SJSA1 (cell line): ENCODE data around the gene ZP2. TPM values are rescaled to one million over a fixed set of nuclear protein-coding genes. Genes with fewer than 3 reads are reported as not detected.
"Not testable (repeated sequence)": the region's sequence is repeated elsewhere in the genome, so short reads cannot be mapped to it uniquely, and the experiment has no call there.

Source experiments
- DNase-seq, 2 experiments: peaks; one replicate each; pipeline ENCODE4 v3.0.0-alpha.2; 2015 to 2020; ENCODE audit warnings: low spot score in 2 of 2, low read depth in 1 of 2
- H3K27ac ChIP-seq: fragments of 250-450 bp; sonication (Bioruptor Pico); 2 replicates; pipeline ENCODE4 v1.5.1; 2020; ENCODE audit warnings: mild to moderate bottlenecking, moderate library complexity
- H3K27me3 ChIP-seq: fragments of 250-450 bp; sonication (Bioruptor Pico); replicated peaks from 2 replicates; pipeline ENCODE4 v1.5.1; 2020; ENCODE audit warnings: mild to moderate bottlenecking, moderate library complexity
- H3K36me3 ChIP-seq: fragments of 250-450 bp; sonication (Bioruptor Pico); 2 replicates; pipeline ENCODE4 v1.5.1; 2020; ENCODE audit warnings: mild to moderate bottlenecking
- H3K4me1 ChIP-seq: fragments of 250-450 bp; sonication (Bioruptor Pico); replicated peaks from 2 replicates; pipeline ENCODE4 v1.6.1; 2021; ENCODE audit warnings: mild to moderate bottlenecking
- H3K4me3 ChIP-seq: fragments of 250-450 bp; sonication (Bioruptor Pico); 2 replicates; pipeline ENCODE4 v1.5.1; 2020; ENCODE audit warnings: mild to moderate bottlenecking
- H3K9me3 ChIP-seq: fragments of 250-450 bp; sonication (Bioruptor Pico); replicated peaks from 2 replicates; pipeline ENCODE4 v1.5.1; 2020; ENCODE audit warnings: mild to moderate bottlenecking
- total RNA-seq: library from RNA; depleted of rRNA; stranded (reverse); fragments of >200 nt; shearing (Covaris generic); gene quantifications from 2 replicates; pipeline ENCODE4 v1.2.3, GENCODE V29; 2014

The ZP2 gene
- total RNA-seq, 1 experiment from 2014 or later = not detected

GRCh38 chr16:21179126-21179982 is 32.0 kb downstream of the ZP2 start:
- no peak overlapping the region for H3K4me3 ChIP-seq
- H3K4me1 ChIP-seq = no peaks in the 10 kb centered on the region
- H3K36me3 ChIP-seq = peaks cover 30% of the 10 kb centered on the region
- DNase-seq = no peak
- H3K9me3 ChIP-seq = 0 out of 2 replicates have a peak, but pooled peaks cover 2% of the 10 kb centered on the region
- no peaks in the 10 kb centered on the region for H3K27me3 ChIP-seq
- H3K27ac ChIP-seq = no peak overlapping the region

GRCh38 chr16:21175397-21175796 is 36.0 kb downstream of the ZP2 start:
- H3K4me1 ChIP-seq = no peaks in the 10 kb centered on the region
- no peak overlapping the region for H3K27ac ChIP-seq
- peaks cover 19% of the 10 kb centered on the region for H3K36me3 ChIP-seq
- no peaks in the 10 kb centered on the region for H3K9me3 ChIP-seq
- no peaks in the 10 kb centered on the region for H3K27me3 ChIP-seq
- no peak for DNase-seq
- H3K4me3 ChIP-seq = no peak overlapping the region

- Histone ChIP-seq H3K4me3 (no peak overlapping the region), H3K4me1 (peaks cover 12% of the 10 kb centered on the region), H3K27me3 (no peaks in the 10 kb centered on the region), H3K36me3 (peaks cover 9% of the 10 kb centered on the region; the same call in 1 of the 2 replicates), H3K9me3 (no peaks in the 10 kb centered on the region), H3K27ac (no peak overlapping the region)
- no peak for DNase-seq
Observed at GRCh38 chr16:21172650-21173049, 38.7 kb downstream of the ZP2 start.

GRCh38 chr16:21170116-21170515 is 41.3 kb downstream of the ZP2 start:
- H3K4me3 ChIP-seq, H3K27ac ChIP-seq, DNase-seq, H3K27me3 ChIP-seq, H3K9me3 ChIP-seq: not testable (repeated sequence)
- H3K36me3 ChIP-seq = peaks cover 12% of the 10 kb centered on the region; the same call in 1 of the 2 replicates
- H3K4me1 ChIP-seq = peaks cover 24% of the 10 kb centered on the region

- H3K27me3 ChIP-seq = no peaks in the 10 kb centered on the region
- DNase-seq = peak in 1 of 2 experiments; percentile 28
- no peak overlapping the region for H3K4me3 ChIP-seq
- H3K4me1 ChIP-seq = peaks cover 24% of the 10 kb centered on the region
- H3K9me3 ChIP-seq = no peaks in the 10 kb centered on the region
- H3K36me3 ChIP-seq = peaks cover 11% of the 10 kb centered on the region; the same call in 1 of the 2 replicates
- H3K27ac ChIP-seq = no peak overlapping the region
Observed at GRCh38 chr16:21169249-21169981, 42.0 kb downstream of the ZP2 start.

- H3K36me3 ChIP-seq = peaks cover 19% of the 10 kb centered on the region; the same call in 1 of the 2 replicates
- no peak for DNase-seq
- no peaks in the 10 kb centered on the region for H3K9me3 ChIP-seq
- no peak overlapping the region for H3K4me3 ChIP-seq
- no peaks in the 10 kb centered on the region for H3K27me3 ChIP-seq
- peaks cover 24% of the 10 kb centered on the region for H3K4me1 ChIP-seq
- H3K27ac ChIP-seq = peak overlapping the region; percentile 72
Observed at GRCh38 chr16:21167929-21168602, 43.3 kb downstream of the ZP2 start.

GRCh38 chr16:21167360-21167759 is 44.0 kb downstream of the ZP2 start:
- Histone ChIP-seq H3K27ac (peak overlapping the region; percentile 72), H3K4me1 (peaks cover 24% of the 10 kb centered on the region), H3K4me3 (no peak overlapping the region), H3K36me3 (peaks cover 26% of the 10 kb centered on the region), H3K9me3 (no peaks in the 10 kb centered on the region), H3K27me3 (no peaks in the 10 kb centered on the region)
- DNase-seq = peak; percentile 84 to 94

GRCh38 chr16:21166561-21166961 is 44.8 kb downstream of the ZP2 start:
- Histone ChIP-seq H3K4me1 (peaks cover 24% of the 10 kb centered on the region), H3K27me3 (no peaks in the 10 kb centered on the region), H3K9me3 (no peaks in the 10 kb centered on the region), H3K4me3 (no peak overlapping the region), H3K36me3 (peaks cover 29% of the 10 kb centered on the region), H3K27ac (peak overlapping the region; percentile 72)
- DNase-seq = peak in 1 of 2 experiments; percentile 11

- peaks cover 24% of the 10 kb centered on the region for H3K4me1 ChIP-seq
- DNase-seq = no peak
- H3K9me3 ChIP-seq = no peaks in the 10 kb centered on the region
- no peak overlapping the region for H3K27ac ChIP-seq
- H3K27me3 ChIP-seq = no peaks in the 10 kb centered on the region
- H3K36me3 ChIP-seq = peaks cover 29% of the 10 kb centered on the region
- H3K4me3 ChIP-seq = no peak overlapping the region
Observed at GRCh38 chr16:21164521-21165168, 46.7 kb downstream of the ZP2 start.

GRCh38 chr16:21163576-21163975 is 47.8 kb downstream of the ZP2 start:
- DNase-seq = no peak
- H3K9me3 ChIP-seq = no peaks in the 10 kb centered on the region
- H3K27ac ChIP-seq = no peak overlapping the region
- H3K36me3 ChIP-seq = peaks cover 29% of the 10 kb centered on the region
- H3K4me3 ChIP-seq = no peak overlapping the region
- no peaks in the 10 kb centered on the region for H3K27me3 ChIP-seq
- peaks cover 26% of the 10 kb centered on the region for H3K4me1 ChIP-seq

- Histone ChIP-seq H3K4me3 (no peak overlapping the region), H3K4me1 (peaks cover 27% of the 10 kb centered on the region), H3K9me3 (no peaks in the 10 kb centered on the region), H3K27me3 (no peaks in the 10 kb centered on the region), H3K36me3 (peaks cover 29% of the 10 kb centered on the region), H3K27ac (no peak overlapping the region)
- no peak for DNase-seq
Observed at GRCh38 chr16:21162661-21163151, 48.7 kb downstream of the ZP2 start.

GRCh38 chr16:21161211-21161610 is 50.2 kb downstream of the ZP2 start:
- no peak for DNase-seq
- Histone ChIP-seq H3K4me3 (no peak overlapping the region), H3K4me1 (peaks cover 18% of the 10 kb centered on the region), H3K9me3 (no peaks in the 10 kb centered on the region), H3K27me3 (no peaks in the 10 kb centered on the region), H3K27ac (no peak overlapping the region), H3K36me3 (peaks cover 24% of the 10 kb centered on the region)

- Histone ChIP-seq H3K9me3 (no peaks in the 10 kb centered on the region), H3K27me3 (no peaks in the 10 kb centered on the region), H3K27ac (no peak overlapping the region), H3K4me3 (no peak overlapping the region), H3K4me1 (peaks cover 18% of the 10 kb centered on the region), H3K36me3 (peaks cover 24% of the 10 kb centered on the region)
- no peak for DNase-seq
Observed at GRCh38 chr16:21160276-21160675, 51.1 kb downstream of the ZP2 start.
